SK-N-SH treated with all-trans-retinoic acid at 6 μM for 48 hours (cell line): ENCODE data around the gene RAMP3.

Experiments
- ARNTL ChIP-seq: fragments of 450-650 bp; formaldehyde crosslinking; IDR thresholded peaks from 2 replicates; pipeline ENCODE4 v1.5.0; 2020; ENCODE audit warnings: low read depth, mild to moderate bottlenecking, moderate library complexity, borderline replicate concordance
- PPARA ChIP-seq: fragments of 250-450 bp; sonication (Bioruptor Pico); IDR thresholded peaks from 2 replicates; pipeline ENCODE4 v1.5.0; 2020; ENCODE audit warnings: mild to moderate bottlenecking, borderline replicate concordance
- TOX ChIP-seq: fragments of 250-450 bp; sonication (Bioruptor Pico); IDR thresholded peaks from 2 replicates; pipeline ENCODE4 v1.8.0; 2021; ENCODE audit warnings: mild to moderate bottlenecking, moderate library complexity, borderline replicate concordance
- ZC3H10 ChIP-seq: fragments of 250-450 bp; sonication (Bioruptor Pico); IDR thresholded peaks from 2 replicates; pipeline ENCODE4 v1.5.1; 2021; ENCODE audit warnings: mild to moderate bottlenecking, moderate library complexity
- ZFP30 ChIP-seq: fragments of 450-650 bp; formaldehyde crosslinking; IDR thresholded peaks from 2 replicates; pipeline ENCODE4 v1.5.0; 2022; ENCODE audit warnings: mild to moderate bottlenecking, moderate library complexity

DNA sequence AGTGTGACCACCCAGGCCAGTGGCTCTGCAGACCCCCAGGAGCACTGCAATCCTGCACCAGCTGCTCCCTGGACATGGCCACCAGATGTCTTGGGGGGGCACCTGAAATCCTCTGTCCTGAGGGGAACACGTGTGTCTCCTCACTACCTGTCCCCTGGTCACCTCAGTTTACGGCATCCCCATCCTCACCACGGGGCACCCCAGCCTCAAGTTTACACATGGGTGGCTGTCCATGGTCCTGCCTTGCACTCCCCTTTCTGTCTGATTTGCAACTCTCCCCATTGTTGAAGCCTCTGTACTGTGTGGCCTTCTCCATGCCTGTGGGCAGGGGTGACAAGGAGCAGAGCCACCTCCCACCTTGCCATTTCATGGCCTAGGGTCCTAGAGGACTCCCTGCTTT is 67.2 kb downstream of the RAMP3 start:
- no peak for TF ChIP-seq PPARA
- TF ChIP-seq ZFP30 (CRISPR knock-in tag), result no peak
- no peak for TF ChIP-seq ARNTL (CRISPR knock-in tag)
- no peak for TF ChIP-seq ZC3H10
- no peak for TF ChIP-seq TOX (CRISPR knock-in tag)
